ENCODE results near the gene EDC4. TPM values are rescaled to one million over a fixed set of nuclear protein-coding genes. Genes with fewer than 3 reads are reported as not detected.

EDC4 gene
- total RNA-seq, 1 donor from 2014 or later: 83.0 TPM

DNA sequence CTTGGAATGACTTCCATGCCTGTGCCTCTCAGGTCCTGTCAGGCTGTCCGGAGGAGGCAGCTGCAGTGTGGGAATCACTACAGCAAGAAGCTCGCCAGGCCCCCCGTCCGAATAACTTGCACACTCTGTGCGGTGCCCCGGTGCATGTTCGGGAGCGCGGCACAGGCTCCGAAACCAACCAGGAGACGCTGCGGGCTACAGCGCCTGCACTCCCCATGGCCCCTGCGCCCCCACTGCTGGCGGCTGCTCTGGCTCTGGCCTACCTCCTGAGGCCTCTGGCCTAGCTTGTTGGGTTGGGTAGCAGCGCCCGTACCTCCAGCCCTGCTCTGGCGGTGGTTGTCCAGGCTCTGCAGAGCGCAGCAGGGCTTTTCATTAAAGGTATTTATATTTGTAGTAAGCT, 13.1 kb downstream of the EDC4 start:
- DNase-seq (ENCODE audit: low spot score): no peak
- peaks cover 22% of the 10 kb centered on the region for H3K36me3 Mint-ChIP-seq (ENCODE audit: low read depth, unreplicated experiment)
- no peaks in the 10 kb centered on the region for H3K9me3 Mint-ChIP-seq (ENCODE audit: unreplicated experiment)
- H3K4me3 Mint-ChIP-seq (ENCODE audit: unreplicated experiment): no peak overlapping the region
- no peak overlapping the region for H3K27ac Mint-ChIP-seq (ENCODE audit: unreplicated experiment)
- TF ChIP-seq, protein P1, sequence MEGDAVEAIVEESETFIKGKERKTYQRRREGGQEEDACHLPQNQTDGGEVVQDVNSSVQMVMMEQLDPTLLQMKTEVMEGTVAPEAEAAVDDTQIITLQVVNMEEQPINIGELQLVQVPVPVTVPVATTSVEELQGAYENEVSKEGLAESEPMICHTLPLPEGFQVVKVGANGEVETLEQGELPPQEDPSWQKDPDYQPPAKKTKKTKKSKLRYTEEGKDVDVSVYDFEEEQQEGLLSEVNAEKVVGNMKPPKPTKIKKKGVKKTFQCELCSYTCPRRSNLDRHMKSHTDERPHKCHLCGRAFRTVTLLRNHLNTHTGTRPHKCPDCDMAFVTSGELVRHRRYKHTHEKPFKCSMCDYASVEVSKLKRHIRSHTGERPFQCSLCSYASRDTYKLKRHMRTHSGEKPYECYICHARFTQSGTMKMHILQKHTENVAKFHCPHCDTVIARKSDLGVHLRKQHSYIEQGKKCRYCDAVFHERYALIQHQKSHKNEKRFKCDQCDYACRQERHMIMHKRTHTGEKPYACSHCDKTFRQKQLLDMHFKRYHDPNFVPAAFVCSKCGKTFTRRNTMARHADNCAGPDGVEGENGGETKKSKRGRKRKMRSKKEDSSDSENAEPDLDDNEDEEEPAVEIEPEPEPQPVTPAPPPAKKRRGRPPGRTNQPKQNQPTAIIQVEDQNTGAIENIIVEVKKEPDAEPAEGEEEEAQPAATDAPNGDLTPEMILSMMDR (IDR thresholded peaks at IDR 0.05; ENCODE audit: unreplicated experiment): no peak
- H3K27me3 Mint-ChIP-seq (ENCODE audit: unreplicated experiment): no peaks in the 10 kb centered on the region
- peaks cover 7% of the 10 kb centered on the region for H3K4me1 Mint-ChIP-seq (ENCODE audit: unreplicated experiment)

GRCh38 chr16:67886387-67886786, 13.5 kb downstream of the EDC4 start:
- Mint-ChIP-seq H3K27me3 (ENCODE audit: unreplicated experiment) (no peaks in the 10 kb centered on the region), H3K9me3 (ENCODE audit: unreplicated experiment) (no peaks in the 10 kb centered on the region), H3K27ac (ENCODE audit: unreplicated experiment) (peak overlapping the region; percentile 45), H3K4me1 (ENCODE audit: unreplicated experiment) (peaks cover 7% of the 10 kb centered on the region), H3K36me3 (ENCODE audit: low read depth, unreplicated experiment) (peaks cover 18% of the 10 kb centered on the region), H3K4me3 (ENCODE audit: unreplicated experiment) (peak overlapping the region; percentile 4)
- no peak for DNase-seq (ENCODE audit: low spot score)
- TF ChIP-seq, protein P1 (IDR thresholded peaks at IDR 0.05; ENCODE audit: unreplicated experiment): no peak

DNA sequence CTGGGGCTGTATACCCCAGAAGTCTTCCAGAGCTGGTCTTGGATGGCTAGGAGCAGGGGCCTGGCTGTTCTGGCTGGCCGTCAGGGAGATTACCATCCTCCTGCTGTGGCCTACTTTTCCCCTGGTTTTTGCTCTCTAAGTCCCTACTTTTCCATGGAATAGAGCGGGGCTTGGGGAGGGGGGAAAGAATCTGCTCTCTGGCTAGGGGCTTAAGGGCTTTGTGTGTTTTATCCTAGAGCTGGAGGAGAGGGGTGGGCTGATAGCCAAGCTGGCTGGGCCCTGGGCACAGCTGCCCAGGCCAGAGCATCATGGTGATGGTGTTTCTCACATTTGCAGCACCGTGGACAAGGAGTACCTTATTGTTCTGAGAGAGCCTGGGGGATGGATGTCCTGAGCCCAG, 15.5 kb downstream of the EDC4 start:
- no peak for DNase-seq (ENCODE audit: low spot score)
- H3K27ac Mint-ChIP-seq (ENCODE audit: unreplicated experiment): no peak overlapping the region
- peaks cover 11% of the 10 kb centered on the region for H3K4me1 Mint-ChIP-seq (ENCODE audit: unreplicated experiment)
- H3K27me3 Mint-ChIP-seq (ENCODE audit: unreplicated experiment): peaks cover 3% of the 10 kb centered on the region
- no peak overlapping the region for H3K4me3 Mint-ChIP-seq (ENCODE audit: unreplicated experiment)
- peaks cover 5% of the 10 kb centered on the region for H3K36me3 Mint-ChIP-seq (ENCODE audit: low read depth, unreplicated experiment)
- no peaks in the 10 kb centered on the region for H3K9me3 Mint-ChIP-seq (ENCODE audit: unreplicated experiment)
- TF ChIP-seq, protein P1 (IDR thresholded peaks at IDR 0.05; ENCODE audit: unreplicated experiment): no peak

- Mint-ChIP-seq H3K36me3 (ENCODE audit: low read depth, unreplicated experiment) (no peaks in the 10 kb centered on the region), H3K4me3 (ENCODE audit: unreplicated experiment) (peak overlapping the region; percentile 92), H3K4me1 (ENCODE audit: unreplicated experiment) (peaks cover 34% of the 10 kb centered on the region), H3K9me3 (ENCODE audit: unreplicated experiment) (no peaks in the 10 kb centered on the region), H3K27me3 (ENCODE audit: unreplicated experiment) (peaks cover 3% of the 10 kb centered on the region), H3K27ac (ENCODE audit: unreplicated experiment) (peak overlapping the region; percentile 92)
- no peak for DNase-seq (ENCODE audit: low spot score)
- TF ChIP-seq, protein P1 (IDR thresholded peaks at IDR 0.05; ENCODE audit: unreplicated experiment): no peak
Observed at GRCh38 chr16:67892375-67892774, 19.5 kb downstream of the EDC4 start.

GRCh38 chr16:67892899-67893742, 20.3 kb downstream of the EDC4 start, which contains the start of gene PSKH1:
PSKH1 (plus strand) TSS chr16:67893254; CDS start chr16:67908750, 15,496 bp downstream.
- Mint-ChIP-seq H3K36me3 (ENCODE audit: low read depth, unreplicated experiment) (no peaks in the 10 kb centered on the region), H3K27ac (ENCODE audit: unreplicated experiment) (peak within 1 kb of the TSS; percentile 92), H3K4me3 (ENCODE audit: unreplicated experiment) (peak within 1 kb of the TSS; percentile 97), H3K27me3 (ENCODE audit: unreplicated experiment) (peaks cover 3% of the 10 kb centered on the region), H3K9me3 (ENCODE audit: unreplicated experiment) (no peaks in the 10 kb centered on the region), H3K4me1 (ENCODE audit: unreplicated experiment) (peaks cover 34% of the 10 kb centered on the region)
- peak; percentile 95 for DNase-seq (ENCODE audit: low spot score)
- TF ChIP-seq, protein P1 (IDR thresholded peaks at IDR 0.05; ENCODE audit: unreplicated experiment): no peak

All from endothelial cell (in vitro differentiated cells).